NCI-H226 (cell line): ENCODE results near the gene CLDN2.

Source experiments
- DNase-seq: peaks from one replicate; pipeline ENCODE4 v3.0.0-alpha.2; 2015

CLDN2 gene

GRCh38 chrX:106964290-106964689 is 44.1 kb downstream of the CLDN2 start:
- no peak for DNase-seq

- DNase-seq = peak; percentile 10
These were observed 46.3 kb downstream of the CLDN2 start for GRCh38 chrX:106966547-106966946.

- DNase-seq = no peak
These were observed 52.7 kb downstream of the CLDN2 start for GRCh38 chrX:106972896-106973295.

- no peak for DNase-seq
These were observed 53.4 kb downstream of the CLDN2 start for GRCh38 chrX:106973433-106974149.

GRCh38 chrX:106976416-106976815 is 56.2 kb downstream of the CLDN2 start:
- DNase-seq = peak; percentile 33
